GM19239 (cell line): ENCODE results near the gene WDR7.

Experiments used
- DNase-seq: peaks from one replicate; pipeline ENCODE4 v3.0.0; 2011; ENCODE audit warnings: low spot score; ENCODE audit not compliant: insufficient read length
- FAIRE-seq: peaks from 2 replicates; lab custom pipeline; 2011; peaks lifted over from hg19 to GRCh38; lab: Jason Lieb, UNC

WDR7 gene

GRCh38 chr18:56716692-56717146 is 65.6 kb downstream of the WDR7 start:
- peak; percentile 68 for FAIRE-seq

GRCh38 chr18:56721031-56721430 is 69.9 kb downstream of the WDR7 start:
- no peak for FAIRE-seq
- no peak for DNase-seq

More at GRCh38 chr18:56716692-56717146, 65.6 kb downstream of the WDR7 start:
- DNase-seq: no peak

GRCh38 chr18:56721491-56721890 is 70.3 kb downstream of the WDR7 start:
- FAIRE-seq (no peak), DNase-seq (no peak)

GRCh38 chr18:56722518-56722917 is 71.4 kb downstream of the WDR7 start:
- FAIRE-seq (no peak), DNase-seq (no peak)

GRCh38 chr18:56723068-56723467 is 71.9 kb downstream of the WDR7 start:
- DNase-seq: no peak
- FAIRE-seq: no peak

GRCh38 chr18:56723706-56724105 is 72.5 kb downstream of the WDR7 start:
- DNase-seq (no peak), FAIRE-seq (no peak)

- FAIRE-seq: no peak
- DNase-seq: no peak
Observed at GRCh38 chr18:56726906-56727305, 75.7 kb downstream of the WDR7 start.

- no peak for FAIRE-seq
- no peak for DNase-seq
Observed at GRCh38 chr18:56727399-56727798, 76.2 kb downstream of the WDR7 start.

GRCh38 chr18:56728741-56729140 is 77.6 kb downstream of the WDR7 start:
- DNase-seq: no peak
- no peak for FAIRE-seq

- no peak for FAIRE-seq
- DNase-seq: no peak
Observed at GRCh38 chr18:56738184-56738583, 87.0 kb downstream of the WDR7 start.

- FAIRE-seq (no peak), DNase-seq (no peak)
Observed at GRCh38 chr18:56739731-56740130, 88.6 kb downstream of the WDR7 start.

GRCh38 chr18:56740645-56741044 is 89.5 kb downstream of the WDR7 start:
- no peak for FAIRE-seq
- DNase-seq: no peak

GRCh38 chr18:56741685-56742084 is 90.5 kb downstream of the WDR7 start:
- FAIRE-seq: no peak
- DNase-seq: no peak

GRCh38 chr18:56743115-56743514 is 92.0 kb downstream of the WDR7 start:
- DNase-seq (no peak), FAIRE-seq (no peak)

- DNase-seq (no peak), FAIRE-seq (no peak)
Observed at GRCh38 chr18:56747032-56747658, 96.0 kb downstream of the WDR7 start.

- FAIRE-seq (no peak), DNase-seq (no peak)
Observed at GRCh38 chr18:56747857-56748256, 96.7 kb downstream of the WDR7 start.

- no peak for DNase-seq
- FAIRE-seq: no peak
Observed at GRCh38 chr18:56748698-56749268, 97.6 kb downstream of the WDR7 start.

- no peak for FAIRE-seq
- DNase-seq: no peak
Observed at GRCh38 chr18:56756966-56757365, 105.8 kb downstream of the WDR7 start.

- no peak for FAIRE-seq
Observed at GRCh38 chr18:56770097-56770496, 118.9 kb downstream of the WDR7 start.

GRCh38 chr18:56770873-56771272 is 119.7 kb downstream of the WDR7 start:
- no peak for FAIRE-seq
- no peak for DNase-seq

More at GRCh38 chr18:56770097-56770496, 118.9 kb downstream of the WDR7 start:
- DNase-seq: no peak

GRCh38 chr18:56775701-56776100 is 124.5 kb downstream of the WDR7 start:
- FAIRE-seq: no peak
- no peak for DNase-seq

- no peak for DNase-seq
- no peak for FAIRE-seq
Observed at GRCh38 chr18:56787390-56787789, 136.2 kb downstream of the WDR7 start.
